H1 (cell line): Measurements from ENCODE around the gene BTBD18.

Experiments used
- CREB1 ChIP-seq: IDR thresholded peaks from 2 replicates; pipeline ENCODE4 v1.6.1; 2012; ENCODE audit warnings: inconsistent platforms
- CTCF ChIP-seq, 3 experiments: IDR thresholded peaks; 1 replicate in 2 of 3; 2 replicates in 1 of 3; pipeline versions ENCODE4 v1.5.1 to v1.6.1; 2011; ENCODE audit warnings: low read length in 3 of 3, mild to moderate bottlenecking in 3 of 3, inconsistent platforms in 2 of 3, low read depth in 1 of 3, moderate library complexity in 1 of 3; ENCODE audit not compliant: insufficient read depth in 1 of 3; ENCODE audit errors: control extremely low read depth in 1 of 3
- KDM1A ChIP-seq: fragments of 200-600, 300-600 bp; sonication (generic); IDR thresholded peaks from 2 replicates; pipeline ENCODE4 v1.7.1; 2016; ENCODE audit warnings: mild to moderate bottlenecking, low read length, borderline replicate concordance

- TF ChIP-seq CTCF (IDR thresholded peaks at IDR 0.05; ENCODE audit: control extremely low read depth in 1 of 3, insufficient read depth in 1 of 3, low read depth in 1 of 3, low read length in 3 of 3), result no peak
- no peak for TF ChIP-seq CREB1
- no peak for TF ChIP-seq KDM1A
Measured at GRCh38 chr11:57786436-57786835, 34.8 kb upstream of the BTBD18 start.
